Esophagus muscularis mucosa (tissue), 3 donors: ENCODE data around the gene HS3ST5.

Experiments used
- CTCF ChIP-seq, 3 experiments: fragments of 200-600 bp in 2 of 3; fragments of 450-650 bp in 1 of 3; sonication (generic) in 2 of 3; IDR thresholded peaks; one replicate each; pipeline ENCODE4 v1.5.1; 2017 to 2019; ENCODE audit warnings: antibody characterized with exemption in 3 of 3, mild to moderate bottlenecking in 2 of 3, moderate library complexity in 1 of 3
- POLR2A ChIP-seq: fragments of 450-650 bp; IDR thresholded peaks from one replicate; pipeline ENCODE4 v1.6.1; 2017; ENCODE audit warnings: antibody characterized with exemption, moderate library complexity, mild to moderate bottlenecking, low read depth

- no peak for TF ChIP-seq CTCF (IDR thresholded peaks at IDR 0.05)
- TF ChIP-seq POLR2A: no peak
Observed at GRCh38 chr6:114327074-114327473, 15.7 kb downstream of the HS3ST5 start.
